Lower lobe of right lung (tissue), 2 donors: ENCODE data around the gene ATG10. TPM values are rescaled to one million over a fixed set of nuclear protein-coding genes. Genes with fewer than 3 reads are reported as not detected.

ENCODE experiments used
- ATAC-seq, 2 donors: fragments of 200-7000 bp; cut with Tn5 transposase; one replicate each; pipeline ENCODE4 v1.9.1; 2020 to 2022; ENCODE audit warnings: mild to moderate bottlenecking in 2 of 2, moderate library complexity in 2 of 2
- DNase-seq: peaks from one replicate; pipeline ENCODE4 v3.0.0-alpha.2; 2020
- H3K27ac ChIP-seq: fragments of 200-600 bp; one replicate; pipeline ENCODE4 v1.8.0; 2022
- H3K27me3 ChIP-seq: fragments of 200-600 bp; one replicate; pipeline ENCODE4 v1.8.0; 2022; ENCODE audit warnings: low read depth
- H3K36me3 ChIP-seq: fragments of 200-600 bp; one replicate; pipeline ENCODE4 v1.8.0; 2022; ENCODE audit warnings: mild to moderate bottlenecking
- H3K4me1 ChIP-seq: fragments of 200-600 bp; one replicate; pipeline ENCODE4 v1.8.0; 2022
- H3K4me3 ChIP-seq: fragments of 200-600 bp; one replicate; pipeline ENCODE4 v1.8.0; 2022; ENCODE audit warnings: mild to moderate bottlenecking
- H3K9me3 ChIP-seq: fragments of 200-600 bp; one replicate; pipeline ENCODE4 v1.8.0; 2022
- CTCF ChIP-seq: fragments of 200-600 bp; IDR thresholded peaks from one replicate; pipeline ENCODE4 v1.8.0; 2022; ENCODE audit warnings: antibody characterized with exemption, mild to moderate bottlenecking
- intact Hi-C: fragments of 100-400 bp; cut with DNase I; formaldehyde crosslinking; loops from one replicate; pipeline ENCODE4 v1.11.0; 2022
- total RNA-seq: library from RNA; stranded (reverse); fragmentation: NEBNext Ultra II Directional; extraction: Animal tissue kit (Norgen Biotek cat#: 25700); gene quantifications from one replicate; pipeline ENCODE4 v1.2.1, GENCODE V29; 2021
- donor health status: DM: no; HTN: yes; CAD: no; lungs with severe emphysema.

ATG10 gene
- total RNA-seq, 1 donor from 2014 or later: 5.4 TPM

- H3K27me3 ChIP-seq: no peaks in the 10 kb centered on the region
- DNase-seq: no peak
- no peaks in the 10 kb centered on the region for H3K36me3 ChIP-seq
- ATAC-seq: no peak
- no peaks in the 10 kb centered on the region for H3K4me1 ChIP-seq
- intact Hi-C loops: no loop called here
- no peak overlapping the region for H3K27ac ChIP-seq
- H3K4me3 ChIP-seq: no peak overlapping the region
- no peak for TF ChIP-seq CTCF
- no peaks in the 10 kb centered on the region for H3K9me3 ChIP-seq
Observed at GRCh38 chr5:81961651-81962440, 10.0 kb upstream of the ATG10 start.

GRCh38 chr5:81963544-81963943 is 8.3 kb upstream of the ATG10 start:
- Histone ChIP-seq H3K27ac (no peak overlapping the region), H3K9me3 (no peaks in the 10 kb centered on the region), H3K4me3 (no peak overlapping the region), H3K36me3 (no peaks in the 10 kb centered on the region), H3K4me1 (no peaks in the 10 kb centered on the region), H3K27me3 (no peaks in the 10 kb centered on the region)
- no peak for DNase-seq
- intact Hi-C loops: no loop called here
- TF ChIP-seq CTCF: no peak
- ATAC-seq: no peak

GRCh38 chr5:81965524-81965923 is 6.3 kb upstream of the ATG10 start:
- intact Hi-C loops: no loop called here
- ATAC-seq (no peak), DNase-seq (no peak)
- Histone ChIP-seq H3K4me1 (no peaks in the 10 kb centered on the region), H3K27ac (no peak overlapping the region), H3K4me3 (no peak overlapping the region), H3K9me3 (no peaks in the 10 kb centered on the region), H3K36me3 (no peaks in the 10 kb centered on the region), H3K27me3 (no peaks in the 10 kb centered on the region)
- no peak for TF ChIP-seq CTCF

- Histone ChIP-seq H3K27ac (no peak overlapping the region), H3K27me3 (no peaks in the 10 kb centered on the region), H3K36me3 (no peaks in the 10 kb centered on the region), H3K4me1 (peaks cover 5% of the 10 kb centered on the region), H3K4me3 (no peak overlapping the region), H3K9me3 (no peaks in the 10 kb centered on the region)
- ATAC-seq (no peak), DNase-seq (no peak)
- intact Hi-C loops: no loop called here
- no peak for TF ChIP-seq CTCF
Observed at GRCh38 chr5:81969226-81969625, 2.6 kb upstream of the ATG10 start.

GRCh38 chr5:81969912-81970311 is 1.9 kb upstream of the ATG10 start:
- no peak for TF ChIP-seq CTCF
- no peak overlapping the region for H3K4me3 ChIP-seq
- no peak overlapping the region for H3K27ac ChIP-seq
- no peak for ATAC-seq
- H3K27me3 ChIP-seq: no peaks in the 10 kb centered on the region
- H3K36me3 ChIP-seq: no peaks in the 10 kb centered on the region
- no peaks in the 10 kb centered on the region for H3K9me3 ChIP-seq
- DNase-seq: no peak
- intact Hi-C loops: loop anchor here (10.0 kb wide), 1 partner anchor 115 kb away; no protein-coding TSS in a partner anchor
- H3K4me1 ChIP-seq: peaks cover 5% of the 10 kb centered on the region
